NB4 (cell line): ENCODE results near the gene HNMT.

Source experiments
- DNase-seq: peaks from one replicate; pipeline ENCODE4 v3.0.0; 2010; ENCODE audit warnings: low read depth
- H3K4me3 ChIP-seq: one replicate; pipeline ENCODE4 v1.5.1; 2011; ENCODE audit warnings: mild to moderate bottlenecking, low read depth, low read length, moderate library complexity
- CTCF ChIP-seq: IDR thresholded peaks from one replicate; pipeline ENCODE4 v1.5.1; 2012; ENCODE audit warnings: low read depth, low read length
- MAX ChIP-seq: IDR thresholded peaks from 2 replicates; pipeline ENCODE4 v1.6.1; 2011; ENCODE audit warnings: low read depth, low read length
- MYC ChIP-seq: IDR thresholded peaks from 2 replicates; pipeline ENCODE4 v1.6.1; 2011; ENCODE audit warnings: low read depth, low read length
- POLR2A ChIP-seq: IDR thresholded peaks from 2 replicates; pipeline ENCODE4 v1.6.1; 2011; ENCODE audit warnings: mild to moderate bottlenecking; ENCODE audit not compliant: insufficient read length; ENCODE audit errors: extremely low read depth

HNMT gene

GRCh38 chr2:138061961-138062360 lies 97.7 kb downstream of the HNMT start:
- DNase-seq, result no peak
- no peak overlapping the region for H3K4me3 ChIP-seq
- TF ChIP-seq CTCF (no peak), POLR2A (no peak), MYC (no peak), MAX (no peak)

- TF ChIP-seq CTCF (no peak), POLR2A (no peak), MYC (no peak), MAX (no peak)
- no peak overlapping the region for H3K4me3 ChIP-seq
- DNase-seq, result no peak
Observed at GRCh38 chr2:138063181-138063580, 98.9 kb downstream of the HNMT start.
